ENCODE results near the gene ADAM12.

- TF ChIP-seq CTCF (conservative IDR thresholded peaks at IDR 0.05 in 1 of 2, IDR thresholded peaks at IDR 0.05 in 1 of 2; ENCODE audit: low read depth in 1 of 2, low read length in 2 of 2) (no peak), EZH2 (IDR thresholded peaks at IDR 0.05; ENCODE audit: low read length, missing control alignments) (no peak)
These were observed 37.9 kb downstream of the ADAM12 start for GRCh38 chr10:126350216-126350992.

Data from fibroblast of lung (primary cell).